ENCODE measurements around the gene SMAD9.

Gene SMAD9

DNA sequence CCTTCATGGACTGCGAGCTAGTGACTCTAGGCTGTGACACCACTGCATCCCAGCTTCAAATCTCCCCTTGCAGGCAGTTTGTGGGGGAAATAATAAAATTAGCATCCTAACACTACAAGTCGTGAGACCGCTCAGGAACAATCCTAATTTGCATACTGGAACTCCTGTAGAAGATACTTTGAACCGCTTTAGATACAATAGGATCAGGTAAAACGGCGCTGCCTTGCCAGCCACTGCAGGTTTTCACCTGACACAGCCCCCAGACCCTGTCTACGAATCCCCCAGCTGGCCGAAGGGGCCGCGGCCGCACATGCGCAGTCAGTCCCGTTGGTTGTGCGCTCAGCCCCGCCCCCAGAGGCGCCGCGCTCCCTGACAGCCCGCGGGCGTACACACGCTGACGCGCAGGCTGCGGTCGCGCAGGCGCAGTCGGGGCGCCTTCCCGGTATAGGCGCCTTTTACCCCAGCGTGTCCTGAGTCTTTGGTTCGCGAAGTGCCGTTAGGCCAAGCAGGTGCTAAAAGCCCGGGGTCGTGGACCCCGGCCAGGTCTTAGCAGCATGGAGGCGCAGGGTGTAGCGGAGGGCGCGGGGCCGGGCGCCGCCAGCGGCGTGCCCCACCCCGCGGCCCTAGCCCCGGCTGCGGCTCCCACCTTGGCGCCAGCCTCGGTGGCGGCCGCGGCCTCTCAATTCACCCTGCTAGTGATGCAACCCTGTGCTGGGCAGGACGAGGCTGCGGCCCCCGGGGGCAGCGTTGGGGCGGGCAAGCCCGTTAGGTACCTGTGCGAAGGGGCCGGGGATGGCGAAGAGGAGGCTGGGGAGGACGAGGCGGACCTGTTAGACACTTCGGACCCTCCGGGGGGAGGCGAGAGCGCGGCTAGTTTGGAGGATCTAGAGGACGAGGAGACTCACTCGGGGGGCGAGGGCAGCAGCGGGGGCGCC is 101.0 kb downstream of the SMAD9 start, which contains the start of gene RFXAP:
Gene RFXAP (plus strand): TSS at position 419 of the 935 bp plus-strand sequence. CDS start 136 bp downstream, at position 555.
- in situ Hi-C loops (cut with HindIII; ENCODE audit: low sequenced_read_pairs) = no loop called here
- H3K4me3 ChIP-seq (ENCODE audit: low read depth, low read length) = peak within 1 kb of the TSS; percentile 56
- peak; percentile 70 for DNase-seq (ENCODE audit: low read depth)
- TF ChIP-seq, protein P1, sequence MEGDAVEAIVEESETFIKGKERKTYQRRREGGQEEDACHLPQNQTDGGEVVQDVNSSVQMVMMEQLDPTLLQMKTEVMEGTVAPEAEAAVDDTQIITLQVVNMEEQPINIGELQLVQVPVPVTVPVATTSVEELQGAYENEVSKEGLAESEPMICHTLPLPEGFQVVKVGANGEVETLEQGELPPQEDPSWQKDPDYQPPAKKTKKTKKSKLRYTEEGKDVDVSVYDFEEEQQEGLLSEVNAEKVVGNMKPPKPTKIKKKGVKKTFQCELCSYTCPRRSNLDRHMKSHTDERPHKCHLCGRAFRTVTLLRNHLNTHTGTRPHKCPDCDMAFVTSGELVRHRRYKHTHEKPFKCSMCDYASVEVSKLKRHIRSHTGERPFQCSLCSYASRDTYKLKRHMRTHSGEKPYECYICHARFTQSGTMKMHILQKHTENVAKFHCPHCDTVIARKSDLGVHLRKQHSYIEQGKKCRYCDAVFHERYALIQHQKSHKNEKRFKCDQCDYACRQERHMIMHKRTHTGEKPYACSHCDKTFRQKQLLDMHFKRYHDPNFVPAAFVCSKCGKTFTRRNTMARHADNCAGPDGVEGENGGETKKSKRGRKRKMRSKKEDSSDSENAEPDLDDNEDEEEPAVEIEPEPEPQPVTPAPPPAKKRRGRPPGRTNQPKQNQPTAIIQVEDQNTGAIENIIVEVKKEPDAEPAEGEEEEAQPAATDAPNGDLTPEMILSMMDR (IDR thresholded peaks at IDR 0.05; ENCODE audit: low read depth, low read length, missing control alignments) = no peak

DNA sequence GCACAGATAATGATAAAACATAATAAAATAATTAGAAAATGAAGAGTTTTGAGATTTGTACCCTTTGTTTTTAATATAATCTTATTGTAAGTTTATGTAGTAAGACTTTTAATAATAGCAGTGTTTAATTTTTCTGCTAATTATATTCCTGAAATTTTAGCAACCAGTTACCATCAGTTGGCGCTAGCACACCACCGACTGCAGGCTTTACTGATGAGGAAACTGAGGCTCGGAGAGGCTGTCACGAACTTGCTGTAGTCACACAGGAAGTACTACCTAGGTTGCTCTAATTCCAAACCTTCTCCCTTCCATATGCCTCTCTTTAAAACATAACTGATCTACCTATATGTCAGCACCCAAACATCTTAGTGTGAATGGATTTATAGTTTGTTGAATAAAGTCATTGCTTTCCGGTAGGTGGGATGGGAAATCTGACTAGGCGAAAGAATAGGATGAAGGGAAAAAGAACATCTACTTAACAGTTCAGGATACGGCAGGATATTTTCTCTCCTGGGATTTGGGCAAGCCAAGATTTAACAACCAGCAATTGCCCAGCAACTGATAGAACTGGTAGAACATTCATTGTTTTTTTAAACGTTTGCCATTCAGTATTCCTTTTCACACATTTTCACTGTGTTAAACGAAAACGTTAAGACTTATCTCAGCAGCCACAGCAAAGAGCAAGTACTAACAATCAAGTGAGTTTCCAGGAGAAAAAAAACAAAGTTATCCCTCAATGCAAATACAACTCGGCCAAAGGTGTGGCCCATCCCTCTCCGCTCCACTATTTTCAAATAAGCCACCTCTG is 101.8 kb downstream of the SMAD9 start:
- in situ Hi-C loops (cut with HindIII; ENCODE audit: low sequenced_read_pairs) = no loop called here
- TF ChIP-seq, protein P1 (IDR thresholded peaks at IDR 0.05; ENCODE audit: low read depth, low read length, missing control alignments) = no peak
- H3K4me3 ChIP-seq (ENCODE audit: low read depth, low read length) = peak overlapping the region; percentile 56
- DNase-seq (ENCODE audit: low read depth) = no peak

DNA sequence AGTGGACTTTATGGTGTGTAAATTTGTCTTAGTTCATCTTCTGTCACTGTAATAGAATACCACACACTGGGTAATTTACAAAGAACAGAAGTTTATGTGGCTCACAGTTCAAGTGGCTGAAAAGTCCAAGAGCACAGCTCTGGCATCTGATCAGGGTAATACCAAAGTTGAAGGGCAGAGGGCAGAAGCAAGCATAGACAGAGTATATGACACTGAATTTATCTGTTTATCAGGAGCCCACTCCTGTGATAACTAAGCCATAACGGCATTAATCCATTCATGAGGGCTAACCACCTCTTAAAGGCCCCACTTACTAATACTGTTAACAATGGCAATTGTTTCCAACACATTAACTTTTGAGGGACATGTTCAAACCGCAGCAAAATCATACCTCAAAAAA is 105.0 kb downstream of the SMAD9 start:
- no peak overlapping the region for H3K4me3 ChIP-seq (ENCODE audit: low read depth, low read length)
- DNase-seq (ENCODE audit: low read depth) = no peak
- in situ Hi-C loops (cut with HindIII; ENCODE audit: low sequenced_read_pairs) = no loop called here
- TF ChIP-seq, protein P1 (IDR thresholded peaks at IDR 0.05; ENCODE audit: low read depth, low read length, missing control alignments) = peak; percentile 31

DNA sequence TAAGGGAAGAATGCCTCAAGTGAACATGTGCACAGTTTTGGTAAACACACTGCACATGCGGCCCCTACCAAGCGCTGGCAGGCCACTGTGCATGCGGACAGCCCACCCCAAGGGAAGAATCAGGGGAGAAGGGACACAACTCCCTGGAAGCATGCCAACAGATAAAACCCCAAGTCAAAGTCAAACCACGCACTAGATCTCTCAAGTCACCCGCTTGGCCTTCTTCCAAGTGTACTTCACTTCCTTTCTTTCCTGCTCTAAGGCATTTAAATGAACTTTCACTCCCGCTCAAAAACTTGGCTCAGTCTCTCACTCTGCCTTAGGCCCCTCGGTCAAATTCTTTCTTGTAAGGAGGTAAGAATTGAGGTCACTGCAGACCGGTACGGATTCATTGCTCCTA is 105.6 kb downstream of the SMAD9 start:
- no peak overlapping the region for H3K4me3 ChIP-seq (ENCODE audit: low read depth, low read length)
- in situ Hi-C loops (cut with HindIII; ENCODE audit: low sequenced_read_pairs) = no loop called here
- no peak for DNase-seq (ENCODE audit: low read depth)
- TF ChIP-seq, protein P1 (IDR thresholded peaks at IDR 0.05; ENCODE audit: low read depth, low read length, missing control alignments) = no peak

DNA sequence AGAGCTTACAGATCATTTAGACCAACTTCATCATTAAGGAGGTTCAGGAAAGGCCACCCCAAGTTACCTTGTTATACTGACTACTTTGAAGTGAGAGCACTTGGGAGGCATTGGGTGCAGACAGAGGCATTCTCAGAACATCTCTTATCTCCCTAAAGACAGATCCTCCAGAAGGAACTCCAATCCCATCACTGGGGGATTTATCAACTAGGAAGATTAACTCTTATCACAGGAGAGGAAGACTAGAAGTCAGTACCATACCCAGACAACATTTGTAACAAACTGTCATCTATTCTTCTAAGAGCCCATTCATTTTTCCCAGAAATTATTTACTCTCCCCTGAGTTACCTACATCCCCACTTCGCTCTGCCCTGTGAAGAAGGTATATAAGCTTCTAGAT is 106.8 kb downstream of the SMAD9 start:
- DNase-seq (ENCODE audit: low read depth) = no peak
- H3K4me3 ChIP-seq (ENCODE audit: low read depth, low read length) = no peak overlapping the region
- in situ Hi-C loops (cut with HindIII; ENCODE audit: low sequenced_read_pairs) = no loop called here
- TF ChIP-seq, protein P1 (IDR thresholded peaks at IDR 0.05; ENCODE audit: low read depth, low read length, missing control alignments) = no peak

DNA sequence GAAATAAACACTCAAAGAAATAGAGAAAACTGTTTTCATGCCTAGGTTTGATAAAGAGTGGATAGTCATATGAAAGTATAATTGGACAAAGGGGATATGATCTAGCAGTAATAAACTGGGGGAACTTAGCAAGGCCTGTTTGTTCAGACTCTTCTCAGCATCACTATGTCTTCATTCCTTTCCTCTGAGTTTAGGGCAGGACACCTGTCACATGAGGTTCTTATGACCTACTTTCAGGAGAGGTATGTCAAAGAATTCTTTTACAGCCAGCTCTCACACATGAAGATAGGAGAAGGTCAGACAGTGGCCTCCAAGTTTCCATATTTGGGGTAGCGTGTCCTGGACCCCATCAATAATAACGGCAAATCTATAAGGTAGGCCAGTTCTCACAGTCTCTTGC is 112.4 kb downstream of the SMAD9 start:
- TF ChIP-seq, protein P1 (IDR thresholded peaks at IDR 0.05; ENCODE audit: low read depth, low read length, missing control alignments) = no peak
- in situ Hi-C loops (cut with HindIII; ENCODE audit: low sequenced_read_pairs) = no loop called here
- DNase-seq (ENCODE audit: low read depth) = no peak
- H3K4me3 ChIP-seq (ENCODE audit: low read depth, low read length) = no peak overlapping the region

Data from astrocyte of the cerebellum (primary cell).